T1000 (cell line): ENCODE data around the gene IRF2.

Experiments used
- DNase-seq: peaks from one replicate; lab custom pipeline; 2025; ENCODE audit warnings: mixed read lengths; lab: John Stamatoyannopoulos, UW

IRF2 gene

GRCh38 chr4:184432127-184432922 is 42.0 kb downstream of the IRF2 start:
- DNase-seq, result no peak

- DNase-seq, result no peak
Observed at GRCh38 chr4:184430163-184430562, 44.2 kb downstream of the IRF2 start.

- no peak for DNase-seq
Observed at GRCh38 chr4:184428787-184429186, 45.6 kb downstream of the IRF2 start.

GRCh38 chr4:184427687-184428086 is 46.7 kb downstream of the IRF2 start:
- DNase-seq, result no peak

GRCh38 chr4:184427093-184427492 is 47.3 kb downstream of the IRF2 start:
- DNase-seq, result no peak

- no peak for DNase-seq
Observed at GRCh38 chr4:184424993-184425758, 49.2 kb downstream of the IRF2 start.

GRCh38 chr4:184424279-184424678 is 50.1 kb downstream of the IRF2 start:
- DNase-seq, result no peak

GRCh38 chr4:184423003-184423686 is 51.2 kb downstream of the IRF2 start:
- no peak for DNase-seq

- no peak for DNase-seq
Observed at GRCh38 chr4:184422378-184422777, 52.0 kb downstream of the IRF2 start.

GRCh38 chr4:184421533-184422155 is 52.7 kb downstream of the IRF2 start:
- DNase-seq, result no peak

- no peak for DNase-seq
Observed at GRCh38 chr4:184420881-184421416, 53.4 kb downstream of the IRF2 start.

- no peak for DNase-seq
Observed at GRCh38 chr4:184420402-184420801, 53.9 kb downstream of the IRF2 start.

GRCh38 chr4:184419976-184420375 is 54.4 kb downstream of the IRF2 start:
- no peak for DNase-seq

GRCh38 chr4:184417802-184418511 is 56.4 kb downstream of the IRF2 start:
- DNase-seq, result no peak

GRCh38 chr4:184416913-184417734 is 57.2 kb downstream of the IRF2 start:
- no peak for DNase-seq

GRCh38 chr4:184415071-184415470 is 59.3 kb downstream of the IRF2 start:
- DNase-seq, result no peak

GRCh38 chr4:184413261-184414046 is 60.9 kb downstream of the IRF2 start:
- DNase-seq, result no peak

- no peak for DNase-seq
Observed at GRCh38 chr4:184410748-184411147, 63.6 kb downstream of the IRF2 start.

GRCh38 chr4:184409911-184410692 is 64.2 kb downstream of the IRF2 start:
- DNase-seq, result no peak
